Measurements from ENCODE around the gene PDZD2.

GRCh38 chr5:31620026-31620425, 18.9 kb upstream of the PDZD2 start:
- TF ChIP-seq CTCF (IDR thresholded peaks at IDR 0.05) (no peak), POLR2A (IDR thresholded peaks at IDR 0.05) (no peak), POLR2AphosphoS5 (IDR thresholded peaks at IDR 0.05) (no peak)

Data from suprapubic skin (tissue), 4 donors.